Measurements from ENCODE around the gene HLA-E.
"Not testable (repeated sequence)": the region's sequence is repeated elsewhere in the genome, so short reads cannot be mapped to it uniquely, and the experiment has no call there.

DNA sequence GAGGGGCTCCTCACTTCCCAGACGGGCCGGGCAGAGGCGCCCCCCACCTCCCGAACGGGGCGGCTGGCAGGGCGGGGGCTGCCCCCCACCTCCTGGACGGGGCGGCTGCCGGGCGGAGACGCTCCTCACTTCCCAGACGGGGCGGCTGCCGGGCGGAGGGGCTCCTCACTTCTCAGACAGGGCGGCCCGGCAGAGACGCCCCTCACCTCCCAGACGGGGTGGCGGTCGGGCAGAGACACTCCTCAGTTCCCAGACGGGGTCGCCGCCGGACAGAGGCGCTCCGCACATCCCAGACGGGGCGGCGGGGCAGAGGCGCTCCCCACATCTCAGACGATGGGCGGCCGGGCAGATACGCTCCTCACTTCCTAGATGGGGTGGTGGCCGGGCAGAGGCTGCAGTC lies 9.4 kb downstream of the HLA-E start:
- TF ChIP-seq, protein P1, sequence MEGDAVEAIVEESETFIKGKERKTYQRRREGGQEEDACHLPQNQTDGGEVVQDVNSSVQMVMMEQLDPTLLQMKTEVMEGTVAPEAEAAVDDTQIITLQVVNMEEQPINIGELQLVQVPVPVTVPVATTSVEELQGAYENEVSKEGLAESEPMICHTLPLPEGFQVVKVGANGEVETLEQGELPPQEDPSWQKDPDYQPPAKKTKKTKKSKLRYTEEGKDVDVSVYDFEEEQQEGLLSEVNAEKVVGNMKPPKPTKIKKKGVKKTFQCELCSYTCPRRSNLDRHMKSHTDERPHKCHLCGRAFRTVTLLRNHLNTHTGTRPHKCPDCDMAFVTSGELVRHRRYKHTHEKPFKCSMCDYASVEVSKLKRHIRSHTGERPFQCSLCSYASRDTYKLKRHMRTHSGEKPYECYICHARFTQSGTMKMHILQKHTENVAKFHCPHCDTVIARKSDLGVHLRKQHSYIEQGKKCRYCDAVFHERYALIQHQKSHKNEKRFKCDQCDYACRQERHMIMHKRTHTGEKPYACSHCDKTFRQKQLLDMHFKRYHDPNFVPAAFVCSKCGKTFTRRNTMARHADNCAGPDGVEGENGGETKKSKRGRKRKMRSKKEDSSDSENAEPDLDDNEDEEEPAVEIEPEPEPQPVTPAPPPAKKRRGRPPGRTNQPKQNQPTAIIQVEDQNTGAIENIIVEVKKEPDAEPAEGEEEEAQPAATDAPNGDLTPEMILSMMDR (conservative IDR thresholded peaks at IDR 0.05; ENCODE audit: low read depth, low read length): not testable (repeated sequence)
- not testable (repeated sequence) for TF ChIP-seq EZH2 (IDR thresholded peaks at IDR 0.05; ENCODE audit: borderline replicate concordance, low read depth, low read length, poor library complexity, severe bottlenecking)

Data from A673 (cell line).